KMS-11 (cell line): ENCODE results near the gene CPNE2.

Experiments
- H2AFZ ChIP-seq: fragments of 200-600 bp; sonication (generic); 2 replicates; pipeline ENCODE4 v1.6.1; 2016; ENCODE audit warnings: antibody characterized with exemption, mixed run types, low read depth
- H3K27ac ChIP-seq: fragments of 200-600 bp; sonication (generic); 2 replicates; pipeline ENCODE4 v1.6.1; 2016; ENCODE audit warnings: mild to moderate bottlenecking, mixed run types
- H3K27me3 ChIP-seq: fragments of 200-600 bp; sonication (generic); 2 replicates; pipeline ENCODE4 v1.6.1; 2017; ENCODE audit warnings: mild to moderate bottlenecking, low read depth, mixed run types, moderate library complexity; ENCODE audit not compliant: insufficient read depth
- H3K36me3 ChIP-seq: fragments of 200-600 bp; sonication (generic); 2 replicates; pipeline ENCODE4 v1.6.1; 2017; ENCODE audit warnings: mild to moderate bottlenecking, mixed run types; ENCODE audit not compliant: insufficient read depth
- H3K4me1 ChIP-seq: fragments of 200-600 bp; sonication (generic); 2 replicates; pipeline ENCODE4 v1.6.1; 2016; ENCODE audit warnings: mild to moderate bottlenecking, low read depth, mixed run types; ENCODE audit not compliant: poor library complexity, severe bottlenecking
- H3K4me2 ChIP-seq: fragments of 200-600 bp; sonication (generic); 2 replicates; pipeline ENCODE4 v1.7.0; 2016; ENCODE audit warnings: mild to moderate bottlenecking, mixed run types
- H3K4me3 ChIP-seq: fragments of 200-600 bp; sonication (generic); IDR thresholded peaks from 2 replicates; pipeline ENCODE4 v1.6.1; 2017; ENCODE audit warnings: low read depth, low read length, mixed read lengths; ENCODE audit not compliant: insufficient read depth
- H3K79me2 ChIP-seq: fragments of 200-600 bp; sonication (generic); 2 replicates; pipeline ENCODE4 v1.6.1; 2016; ENCODE audit warnings: low read depth, mixed run types; ENCODE audit not compliant: insufficient read depth
- H3K9ac ChIP-seq: fragments of 200-600 bp; sonication (generic); 2 replicates; pipeline ENCODE4 v1.6.1; 2016; ENCODE audit warnings: mild to moderate bottlenecking, mixed run types
- H4K20me1 ChIP-seq: fragments of 200-600 bp; sonication (generic); 2 replicates; pipeline ENCODE4 v1.6.1; 2016; ENCODE audit warnings: mild to moderate bottlenecking, mixed run types; ENCODE audit not compliant: insufficient read depth
- CTCF ChIP-seq: fragments of 200-600 bp; sonication (generic); conservative IDR thresholded peaks from 2 replicates; pipeline ENCODE4 v1.6.1; 2017; ENCODE audit warnings: low read depth, mild to moderate bottlenecking, antibody characterized with exemption, low read length, moderate library complexity, mixed read lengths

CPNE2 gene

GRCh38 chr16:57152096-57153093 lies 60.0 kb downstream of the CPNE2 start:
- peak overlapping the region; percentile 13; the same call in 1 of the 2 replicates for H3K27ac ChIP-seq
- H3K36me3 ChIP-seq = no peaks in the 10 kb centered on the region
- H3K4me2 ChIP-seq = peak overlapping the region; percentile 28; the same call in 1 of the 2 replicates
- peaks cover 37% of the 10 kb centered on the region for H3K4me1 ChIP-seq
- H3K27me3 ChIP-seq = no peaks in the 10 kb centered on the region
- TF ChIP-seq CTCF = no peak
- no peak overlapping the region for H3K4me3 ChIP-seq
- H4K20me1 ChIP-seq = no peaks in the 10 kb centered on the region
- H3K79me2 ChIP-seq = no peaks in the 10 kb centered on the region
- H2AFZ ChIP-seq = no peak overlapping the region
- no peak overlapping the region for H3K9ac ChIP-seq

DNA sequence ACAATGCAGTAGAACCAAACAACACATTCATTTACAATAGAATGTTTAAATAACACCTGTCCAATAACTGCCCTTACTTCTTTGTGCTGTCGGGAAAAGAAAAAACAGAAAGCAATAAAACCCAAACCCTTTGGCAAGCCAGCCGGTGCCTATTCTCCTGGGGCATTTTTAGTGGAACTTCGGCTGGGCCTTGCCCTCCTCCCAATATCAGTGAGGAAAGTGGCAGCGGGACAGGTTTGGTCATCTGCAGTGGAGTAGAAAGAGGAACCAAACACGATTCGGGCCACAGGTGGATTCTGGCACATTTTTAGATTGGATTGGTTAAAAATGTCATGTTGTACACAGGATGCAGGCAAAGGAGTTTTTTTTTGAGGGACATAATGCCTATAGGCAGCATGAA lies 61.5 kb downstream of the CPNE2 start:
- Histone ChIP-seq H3K36me3 (no peaks in the 10 kb centered on the region), H3K27ac (no peak overlapping the region), H3K4me1 (peaks cover 37% of the 10 kb centered on the region)

DNA sequence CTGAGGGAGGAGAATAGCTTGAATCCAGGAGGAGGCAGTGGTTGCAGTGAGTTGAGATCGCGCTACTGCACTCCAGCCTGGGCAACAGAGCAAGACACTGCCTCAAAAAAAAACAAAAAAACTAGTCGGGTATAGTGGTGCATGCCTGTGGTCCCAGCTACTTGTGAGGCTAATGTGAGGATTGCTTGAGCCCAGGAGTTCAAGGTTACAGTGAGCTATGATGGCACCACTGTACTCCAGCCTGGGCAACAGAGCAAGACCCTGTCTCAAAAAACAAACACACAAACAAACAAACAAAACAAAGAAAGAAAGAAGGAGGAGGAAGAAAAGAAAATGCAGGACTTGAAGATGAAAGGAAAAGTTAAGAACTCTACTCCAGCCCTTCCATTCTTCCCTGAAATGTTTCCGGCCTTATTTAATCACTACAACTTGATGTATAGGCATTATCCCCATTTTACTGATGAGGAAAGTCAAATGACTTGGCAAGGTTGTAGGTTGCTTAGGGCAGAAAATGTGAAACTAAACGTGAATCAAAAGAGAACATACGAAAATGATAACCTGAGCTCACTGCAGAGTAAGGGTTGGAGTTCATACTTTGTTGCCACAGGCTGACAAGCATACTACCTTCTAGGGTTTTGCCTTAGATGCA lies 63.4 kb downstream of the CPNE2 start:
- Histone ChIP-seq H3K36me3 (no peaks in the 10 kb centered on the region), H3K79me2 (no peaks in the 10 kb centered on the region), H3K27me3 (no peaks in the 10 kb centered on the region), H3K4me1 (peaks cover 25% of the 10 kb centered on the region), H3K4me2 (no peak overlapping the region), H4K20me1 (no peaks in the 10 kb centered on the region), H3K27ac (no peak overlapping the region), H3K4me3 (no peak overlapping the region), H3K9ac (no peak overlapping the region), H2AFZ (no peak overlapping the region)
- TF ChIP-seq CTCF = no peak

More for the DNA sequence above, 61.5 kb downstream of the CPNE2 start:
- H3K4me2 ChIP-seq = no peak overlapping the region
- H2AFZ ChIP-seq = no peak overlapping the region
- H3K9ac ChIP-seq = no peak overlapping the region
- no peak for TF ChIP-seq CTCF
- H3K4me3 ChIP-seq = no peak overlapping the region
- H4K20me1 ChIP-seq = no peaks in the 10 kb centered on the region
- no peaks in the 10 kb centered on the region for H3K27me3 ChIP-seq
- H3K79me2 ChIP-seq = no peaks in the 10 kb centered on the region

DNA sequence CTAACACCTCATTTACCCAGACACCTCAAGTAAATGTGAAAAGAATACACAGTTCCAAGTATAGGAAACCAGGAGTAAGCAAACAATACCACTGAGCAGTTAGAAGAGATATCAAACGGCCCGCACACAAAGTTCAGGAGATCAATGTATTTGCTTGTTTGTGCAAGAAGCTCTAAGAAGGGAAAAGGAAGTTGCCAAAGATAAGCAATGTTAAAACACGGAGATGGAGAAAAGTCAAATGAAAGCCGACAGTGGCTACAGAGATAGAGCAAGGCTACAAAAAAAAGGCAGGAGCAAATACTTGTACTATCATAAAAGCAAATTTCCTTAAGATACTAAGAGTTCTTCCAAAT lies 63.9 kb downstream of the CPNE2 start:
- H2AFZ ChIP-seq = no peak overlapping the region
- H3K4me1 ChIP-seq = peaks cover 22% of the 10 kb centered on the region
- H3K4me2 ChIP-seq = no peak overlapping the region
- no peak overlapping the region for H3K27ac ChIP-seq
- no peak for TF ChIP-seq CTCF
- H3K79me2 ChIP-seq = no peaks in the 10 kb centered on the region
- H3K36me3 ChIP-seq = no peaks in the 10 kb centered on the region
- no peak overlapping the region for H3K4me3 ChIP-seq
- H3K9ac ChIP-seq = no peak overlapping the region
- H4K20me1 ChIP-seq = no peaks in the 10 kb centered on the region
- no peaks in the 10 kb centered on the region for H3K27me3 ChIP-seq
